Aorta (tissue), 5 donors: ENCODE results near the gene BORCS6. TPM values are rescaled to one million over a fixed set of nuclear protein-coding genes. Genes with fewer than 3 reads are reported as not detected.
A peak's percentile ranks its signal among the peaks of the same experiment; 100 is the strongest.
"Not testable (repeated sequence)": the region's sequence is repeated elsewhere in the genome, so short reads cannot be mapped to it uniquely, and the experiment has no call there.

ENCODE experiments used
- ATAC-seq: fragments of 200-7000 bp; cut with Tn5 transposase; one replicate; pipeline ENCODE4 v1.9.1; 2022; ENCODE audit warnings: moderate library complexity; ENCODE audit not compliant: low FRiP score
- DNase-seq, 2 donors: peaks; one replicate each; pipeline ENCODE4 v3.0.0-alpha.2; 2020
- H3K27ac ChIP-seq, 2 donors: one replicate each; pipeline ENCODE4 v1.5.1; 2013; ENCODE audit warnings: low read length in 2 of 2, mild to moderate bottlenecking in 2 of 2, moderate library complexity in 2 of 2, control low read depth in 1 of 2, inconsistent platforms in 1 of 2, low read depth in 1 of 2
- H3K27me3 ChIP-seq, 2 donors: one replicate each; pipeline ENCODE4 v1.6.1; 2013; ENCODE audit warnings: control low read depth in 1 of 2, low read length in 1 of 2, mild to moderate bottlenecking in 1 of 2, moderate library complexity in 1 of 2; ENCODE audit not compliant: insufficient read depth in 2 of 2, control insufficient read depth in 1 of 2
- H3K36me3 ChIP-seq, 2 donors: one replicate each; pipeline ENCODE4 v1.6.1; 2013; ENCODE audit warnings: control low read depth in 1 of 2, low read length in 1 of 2, mild to moderate bottlenecking in 1 of 2; ENCODE audit not compliant: insufficient read depth in 2 of 2, control insufficient read depth in 1 of 2
- H3K4me1 ChIP-seq, 2 donors: one replicate each; pipeline ENCODE4 v1.6.1; 2013; ENCODE audit warnings: low read length in 2 of 2, control low read depth in 1 of 2, mild to moderate bottlenecking in 1 of 2, moderate library complexity in 1 of 2; ENCODE audit not compliant: insufficient read depth in 2 of 2, control insufficient read depth in 1 of 2
- H3K4me3 ChIP-seq, 2 donors: one replicate each; pipeline ENCODE4 v1.5.1; 2013; ENCODE audit warnings: low read length in 2 of 2, control low read depth in 1 of 2, mild to moderate bottlenecking in 1 of 2
- H3K9me3 ChIP-seq: one replicate; pipeline ENCODE4 v1.6.1; 2013; ENCODE audit warnings: mild to moderate bottlenecking, low read length; ENCODE audit not compliant: control insufficient read depth
- WGBS, 2 donors: extraction: QIAGEN DNeasy Blood & Tissue Kit; methylation state at CpG; one replicate each; pipeline ENCODE4 v1.1.7; 2013; 5-methylcytosine and 5-hydroxymethylcytosine counted together
- intact Hi-C, 2 donors: fragments of 100-400 bp; cut with DNase I; formaldehyde crosslinking; loops; one replicate each; pipeline versions ENCODE4 v1.14.2 to v1.15.0; 2022
- polyA plus RNA-seq, 2 donors: library from polyadenylated mRNA; stranded (reverse); fragments of 200-250 nt; gene quantifications; one replicate each; pipeline ENCODE4 v1.2.3, GENCODE V29; 2013
- total RNA-seq, 2 donors: library from RNA; stranded (reverse); fragmentation: NEBNext Ultra II Directional; extraction: Animal tissue kit (Norgen Biotek cat#: 25700); gene quantifications; one replicate each; pipeline ENCODE4 v1.2.1, GENCODE V29; 2021
- donor health status: healthy with polysubstance abuse.
- donor health status: Bipolar disorder and iron deficiency.
- donor health status: DM: no; HTN: no; CAD: no.
- donor health status: DM: no; HTN: no; CAD: no.
- donor health status: DM: yes; HTN: yes; CAD: no.

Gene BORCS6
- total and polyA plus RNA-seq, 4 donors = 5.2 to 9.4 (median 7.2) TPM

DNA sequence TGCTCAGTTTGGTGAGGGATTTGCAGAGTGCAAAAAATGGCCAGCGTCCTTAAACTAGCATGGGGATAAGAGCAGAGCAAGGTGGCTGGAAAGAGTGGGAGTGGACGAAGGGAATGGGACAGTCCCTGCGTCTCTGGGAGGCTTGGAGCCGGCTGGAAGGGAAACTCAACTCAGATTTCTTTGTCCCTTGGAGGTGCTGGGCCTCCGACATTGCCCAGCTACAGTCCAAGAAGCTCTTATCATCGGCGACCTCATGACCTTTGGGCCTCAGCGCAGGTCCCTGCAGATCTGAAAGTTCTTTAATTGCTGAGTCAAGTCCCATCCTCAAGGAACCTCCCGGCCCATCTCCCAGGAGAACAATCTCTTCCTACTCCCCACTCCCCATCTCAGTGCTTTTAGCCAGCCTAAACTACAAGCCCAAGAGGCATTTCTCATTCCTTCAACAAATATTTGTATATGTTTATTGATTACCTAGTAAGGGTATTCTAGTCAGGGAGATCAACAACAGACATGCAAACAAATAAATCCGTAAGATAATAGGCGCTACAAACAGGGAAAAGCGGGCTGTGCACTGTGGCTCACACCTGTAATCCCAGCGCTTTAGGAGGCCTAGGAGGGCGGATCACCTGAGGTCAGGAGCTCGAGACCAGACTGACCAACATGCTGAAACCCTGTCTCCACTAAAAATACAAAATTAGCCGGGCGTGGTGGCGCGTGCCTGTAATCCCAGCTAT is 12.8 kb downstream of the BORCS6 start:
- DNase-seq = peak in 1 of 2 donors; percentile 33
- H3K27me3 ChIP-seq = no peaks in the 10 kb centered on the region
- no peaks in the 10 kb centered on the region for H3K36me3 ChIP-seq
- WGBS, 2 donors = 75 to 76% methylated on average over 19 of the region's 19 CpGs
- no peaks in the 10 kb centered on the region for H3K9me3 ChIP-seq
- no peaks in the 10 kb centered on the region for H3K4me1 ChIP-seq
- peak overlapping the region in 1 of 2 donors; percentile 29 for H3K27ac ChIP-seq
- intact Hi-C loops = no loop called here
- no peak for ATAC-seq
- no peak overlapping the region for H3K4me3 ChIP-seq

DNA sequence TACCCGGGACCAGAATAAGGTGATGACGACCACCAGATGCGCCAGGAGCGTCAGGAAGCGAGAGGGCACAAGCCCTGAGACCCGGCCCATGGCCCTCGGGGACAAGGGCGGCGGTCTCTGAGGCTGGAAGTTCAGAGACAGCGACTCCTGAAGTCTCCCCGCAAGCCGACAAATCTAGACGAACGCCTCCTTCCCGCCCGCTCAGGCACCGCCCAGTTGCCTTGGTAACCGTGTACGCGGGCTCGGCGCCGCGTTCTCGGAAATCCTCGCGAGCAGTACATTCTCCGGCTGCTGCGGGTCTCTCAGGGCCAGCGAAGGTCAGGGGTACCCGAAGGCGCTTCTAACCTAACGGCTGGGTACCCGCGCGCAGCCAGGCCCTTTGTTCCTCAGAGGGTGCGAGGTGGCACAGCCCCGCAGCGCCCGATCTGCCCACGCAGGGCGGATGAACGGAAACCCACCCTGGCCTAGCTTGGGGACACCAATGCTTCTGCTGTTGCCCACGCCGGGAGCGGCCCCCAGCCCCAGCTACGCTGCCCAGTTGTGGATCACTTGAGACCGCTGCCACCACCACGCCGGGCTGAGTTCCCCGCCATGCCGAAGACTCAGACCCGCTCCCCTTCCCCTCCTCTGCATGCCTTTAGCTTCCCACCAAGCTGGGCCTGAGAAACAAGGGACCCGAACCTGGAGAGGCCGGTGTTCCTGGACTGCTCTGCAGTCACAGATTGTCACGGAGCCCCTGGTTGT is 13.6 kb downstream of the BORCS6 start, which contains the start of gene TMEM107:
TMEM107 (minus strand) TSS at position 184 of the 744 bp plus-strand sequence; CDS start at position 90, 94 bp downstream.
- WGBS, 2 donors = 1 to 2% methylated on average over 56 of the region's 56 CpGs
- H3K4me3 ChIP-seq = peak within 1 kb of the TSS; percentile 17 to 29
- peak within 1 kb of the TSS in 1 of 2 donors; percentile 43 for H3K27ac ChIP-seq
- intact Hi-C loops = no loop called here
- H3K27me3 ChIP-seq = no peaks in the 10 kb centered on the region
- no peaks in the 10 kb centered on the region for H3K4me1 ChIP-seq
- peak; percentile 92 to 96 for DNase-seq
- peak; percentile 90 for ATAC-seq
- H3K36me3 ChIP-seq = no peaks in the 10 kb centered on the region
- H3K9me3 ChIP-seq = no peaks in the 10 kb centered on the region

DNA sequence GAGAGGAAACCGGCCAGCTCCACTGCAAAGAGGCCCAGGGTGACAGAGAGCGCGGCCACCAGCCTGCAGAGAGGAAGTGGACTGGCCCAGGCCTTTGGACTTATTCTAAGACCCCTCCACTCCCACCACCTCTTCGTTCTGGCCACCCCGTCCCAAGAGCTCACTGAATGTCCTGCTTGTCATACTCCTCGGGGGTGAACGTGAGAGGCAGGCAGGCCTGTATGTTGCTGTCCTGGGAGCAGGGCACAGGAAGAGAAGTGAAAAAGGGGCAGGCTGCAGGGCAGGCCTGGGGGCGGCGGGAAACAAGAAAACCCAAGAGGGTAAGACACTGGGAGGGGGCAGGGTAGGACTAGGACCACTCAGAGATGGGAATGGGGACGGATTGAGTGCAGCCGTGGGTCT is 14.2 kb downstream of the BORCS6 start:
- no peaks in the 10 kb centered on the region for H3K27me3 ChIP-seq
- no peaks in the 10 kb centered on the region for H3K9me3 ChIP-seq
- no peaks in the 10 kb centered on the region for H3K4me1 ChIP-seq
- H3K4me3 ChIP-seq = peak overlapping the region; percentile 17 to 29
- no peaks in the 10 kb centered on the region for H3K36me3 ChIP-seq
- peak; percentile 23 for ATAC-seq
- peak in 1 of 2 donors; percentile 58 for DNase-seq
- WGBS, 2 donors = 15% methylated on average over 11 of the region's 11 CpGs
- intact Hi-C loops = no loop called here
- H3K27ac ChIP-seq = peak overlapping the region in 1 of 2 donors; percentile 43

DNA sequence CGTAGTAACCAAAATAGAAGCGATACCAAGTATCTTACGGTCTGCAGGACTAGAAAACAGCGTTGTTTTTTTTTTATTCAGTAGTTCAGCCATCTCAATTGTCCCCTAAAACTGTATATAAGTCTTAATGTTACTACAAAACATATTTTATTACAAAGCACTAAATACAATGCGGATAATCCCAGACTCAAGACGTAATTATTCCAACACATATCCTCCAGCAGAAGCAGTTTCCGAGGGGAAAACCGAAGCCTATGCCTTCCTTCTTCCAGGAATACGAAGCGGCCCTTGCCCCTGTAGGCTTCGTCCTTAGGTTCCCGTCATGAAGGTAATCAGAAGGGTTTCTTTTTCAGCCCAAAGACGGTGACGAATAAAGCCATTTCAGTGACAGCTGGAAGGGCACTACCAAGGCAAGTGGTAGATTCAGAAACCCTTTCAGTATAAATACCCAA is 16.1 kb downstream of the BORCS6 start:
- Histone ChIP-seq H3K9me3 (no peaks in the 10 kb centered on the region), H3K27me3 (no peaks in the 10 kb centered on the region), H3K4me1 (no peaks in the 10 kb centered on the region), H3K36me3 (no peaks in the 10 kb centered on the region), H3K27ac (peak overlapping the region in 1 of 2 donors; percentile 69), H3K4me3 (peak overlapping the region in 1 of 2 donors; percentile 36)
- ATAC-seq (no peak), DNase-seq (no peak)
- intact Hi-C loops = loop anchor here in 1 of 2 donors (2.0 kb wide), 1 partner anchor 13 kb away; no protein-coding TSS in a partner anchor
- WGBS, 2 donors = 1 to 3% methylated on average over 14 of the region's 14 CpGs

DNA sequence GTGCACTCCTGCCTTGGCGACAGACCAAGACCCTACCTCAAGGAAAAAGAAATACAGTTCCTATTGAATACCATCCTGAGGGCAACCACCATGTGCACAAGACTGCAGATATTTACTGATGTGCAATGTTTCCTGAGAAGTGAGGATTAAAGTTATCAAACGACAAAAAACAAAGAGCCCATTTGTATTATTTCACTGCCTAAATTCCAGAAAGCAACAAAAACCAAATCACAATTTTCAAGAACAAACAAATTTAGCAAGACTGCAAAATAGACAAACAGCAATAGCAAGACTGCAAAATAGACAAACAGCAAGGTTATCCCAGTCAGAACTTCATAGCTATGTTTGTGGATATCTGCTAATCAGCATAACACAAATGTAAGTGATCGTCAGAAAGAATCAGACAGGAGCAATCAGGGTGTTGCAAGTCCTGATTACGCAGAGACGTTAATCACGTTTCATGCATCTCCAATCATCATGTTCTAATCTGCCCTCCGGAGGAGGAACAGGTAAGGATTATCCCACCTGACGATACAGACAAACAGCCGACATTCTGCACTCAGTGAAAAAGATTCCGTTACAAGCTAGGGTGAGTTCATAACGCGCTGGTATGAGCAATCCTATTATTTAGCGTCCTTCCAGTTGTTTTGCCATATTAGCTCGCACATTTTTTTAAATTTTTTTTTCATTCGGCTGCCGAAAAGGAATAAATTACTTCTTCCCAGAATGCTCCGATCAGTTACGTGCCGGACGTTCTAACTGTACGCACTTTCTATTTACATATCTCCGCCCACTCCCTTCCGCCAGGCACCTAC is 16.7 kb downstream of the BORCS6 start:
- DNase-seq (peak; percentile 82 to 85), ATAC-seq (peak; percentile 93)
- WGBS, 2 donors = 1% methylated on average over 23 of the region's 23 CpGs
- Histone ChIP-seq H3K4me3 (no peak overlapping the region), H3K27ac (peak overlapping the region; percentile 49 to 81), H3K9me3 (no peaks in the 10 kb centered on the region), H3K36me3 (no peaks in the 10 kb centered on the region), H3K27me3 (no peaks in the 10 kb centered on the region), H3K4me1 (no peaks in the 10 kb centered on the region)
- intact Hi-C loops = loop anchor here in 1 of 2 donors (2.0 kb wide), 1 partner anchor 14 kb away; no protein-coding TSS in a partner anchor

DNA sequence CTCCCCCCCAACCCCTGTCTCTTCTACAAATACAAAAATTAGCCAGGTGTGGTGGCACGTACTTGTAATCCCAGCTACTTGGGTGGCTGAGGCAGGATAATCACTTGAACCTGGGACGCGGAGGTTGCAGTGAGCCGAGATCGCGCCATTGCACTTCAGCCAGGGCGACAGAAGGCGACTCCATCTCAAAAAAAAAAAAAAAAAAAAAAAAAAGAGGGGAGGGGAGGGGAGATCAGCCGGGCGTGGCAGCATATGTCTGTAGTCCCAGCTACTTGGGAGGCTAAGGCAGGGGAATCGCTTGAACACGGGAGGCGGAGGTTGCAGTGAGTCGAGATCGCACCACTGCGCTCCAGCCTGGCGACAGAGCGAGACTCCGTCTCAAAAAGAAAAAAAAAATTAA is 19.8 kb downstream of the BORCS6 start:
- H3K36me3 ChIP-seq, H3K4me1 ChIP-seq, ATAC-seq, H3K4me3 ChIP-seq, DNase-seq, intact Hi-C loops, H3K27me3 ChIP-seq, H3K27ac ChIP-seq, H3K9me3 ChIP-seq: not testable (repeated sequence)
- WGBS, 2 donors = 87 to 88% methylated on average over 19 of the region's 19 CpGs

DNA sequence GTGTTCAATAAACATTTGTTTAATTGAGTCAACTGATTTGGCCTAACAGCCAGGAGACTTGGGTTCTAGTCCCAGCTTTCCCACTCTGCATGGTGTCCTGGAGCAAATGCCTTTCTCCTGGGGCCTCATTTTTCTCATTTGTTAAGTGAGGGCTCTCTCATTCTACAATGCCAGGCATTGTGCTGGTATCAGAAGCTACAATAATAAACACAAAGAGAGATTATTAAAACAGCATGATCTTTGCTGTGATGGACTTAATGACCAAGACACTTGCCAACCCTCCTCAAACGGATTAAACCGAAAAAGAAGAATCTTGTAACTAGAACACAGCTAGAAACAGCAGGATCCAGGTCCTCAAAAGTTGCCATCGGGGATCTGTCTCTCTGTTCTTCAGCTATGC is 22.5 kb downstream of the BORCS6 start:
- Histone ChIP-seq H3K9me3 (no peaks in the 10 kb centered on the region), H3K27me3 (no peaks in the 10 kb centered on the region), H3K4me3 (no peak overlapping the region), H3K4me1 (no peaks in the 10 kb centered on the region), H3K36me3 (no peaks in the 10 kb centered on the region), H3K27ac (no peak overlapping the region)
- ATAC-seq (no peak), DNase-seq (no peak)
- intact Hi-C loops = no loop called here
- 83 to 84% methylated on average over 3 of the region's 3 CpGs for WGBS, 2 donors

DNA sequence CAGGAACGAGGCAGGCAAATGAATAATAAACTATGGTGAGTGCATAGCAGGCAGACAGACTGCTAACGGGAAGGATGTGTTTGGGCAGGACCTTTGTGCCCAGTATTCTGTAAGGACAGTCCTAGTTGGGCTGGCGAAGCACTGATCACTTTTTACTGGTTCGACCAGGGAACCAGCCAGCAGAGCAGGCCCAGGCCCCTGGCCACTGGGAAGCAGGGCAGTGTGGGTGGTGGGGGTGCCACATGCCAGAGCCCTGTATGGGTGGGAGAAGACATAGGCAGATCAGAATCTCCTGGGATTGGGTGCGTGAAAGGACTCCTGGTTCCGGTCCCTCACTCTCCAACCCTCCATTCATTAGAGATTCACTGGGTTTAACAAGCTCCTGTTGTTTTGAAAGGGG is 23.2 kb downstream of the BORCS6 start:
- Histone ChIP-seq H3K27me3 (no peaks in the 10 kb centered on the region), H3K9me3 (no peaks in the 10 kb centered on the region), H3K27ac (no peak overlapping the region), H3K4me3 (no peak overlapping the region), H3K36me3 (no peaks in the 10 kb centered on the region), H3K4me1 (no peaks in the 10 kb centered on the region)
- intact Hi-C loops = no loop called here
- DNase-seq = no peak
- WGBS, 2 donors = 94 to 97% methylated on average over 6 of the region's 6 CpGs
- no peak for ATAC-seq
